Prostate gland (tissue), 2 donors: ENCODE data around the gene ZNF429.
"Not testable (repeated sequence)": the region's sequence is repeated elsewhere in the genome, so short reads cannot be mapped to it uniquely, and the experiment has no call there.

ENCODE experiments used
- POLR2AphosphoS5 ChIP-seq: sonication (generic); formaldehyde crosslinking; IDR thresholded peaks from one replicate; pipeline ENCODE4 v1.6.1; 2017; ENCODE audit warnings: antibody characterized with exemption
- TF ChIP-seq, protein P1 (sequence below), 4 experiments: fragments of 200-600 bp in 2 of 4; fragments of 450-650 bp in 2 of 4; sonication (generic) in 2 of 4; IDR thresholded peaks; 1 replicate in 3 of 4; 2 replicates in 1 of 4; pipeline ENCODE4 v1.5.1; 2016 to 2019; ENCODE audit warnings: antibody characterized with exemption in 4 of 4, mild to moderate bottlenecking in 2 of 4, moderate library complexity in 2 of 4

- TF ChIP-seq, protein P1, sequence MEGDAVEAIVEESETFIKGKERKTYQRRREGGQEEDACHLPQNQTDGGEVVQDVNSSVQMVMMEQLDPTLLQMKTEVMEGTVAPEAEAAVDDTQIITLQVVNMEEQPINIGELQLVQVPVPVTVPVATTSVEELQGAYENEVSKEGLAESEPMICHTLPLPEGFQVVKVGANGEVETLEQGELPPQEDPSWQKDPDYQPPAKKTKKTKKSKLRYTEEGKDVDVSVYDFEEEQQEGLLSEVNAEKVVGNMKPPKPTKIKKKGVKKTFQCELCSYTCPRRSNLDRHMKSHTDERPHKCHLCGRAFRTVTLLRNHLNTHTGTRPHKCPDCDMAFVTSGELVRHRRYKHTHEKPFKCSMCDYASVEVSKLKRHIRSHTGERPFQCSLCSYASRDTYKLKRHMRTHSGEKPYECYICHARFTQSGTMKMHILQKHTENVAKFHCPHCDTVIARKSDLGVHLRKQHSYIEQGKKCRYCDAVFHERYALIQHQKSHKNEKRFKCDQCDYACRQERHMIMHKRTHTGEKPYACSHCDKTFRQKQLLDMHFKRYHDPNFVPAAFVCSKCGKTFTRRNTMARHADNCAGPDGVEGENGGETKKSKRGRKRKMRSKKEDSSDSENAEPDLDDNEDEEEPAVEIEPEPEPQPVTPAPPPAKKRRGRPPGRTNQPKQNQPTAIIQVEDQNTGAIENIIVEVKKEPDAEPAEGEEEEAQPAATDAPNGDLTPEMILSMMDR (IDR thresholded peaks at IDR 0.05) = not testable (repeated sequence)
- not testable (repeated sequence) for TF ChIP-seq POLR2AphosphoS5
These were observed 31.4 kb downstream of the ZNF429 start for GRCh38 chr19:21536741-21537290.
